Neural cell (in vitro differentiated cells): Measurements from ENCODE around the gene TBC1D2. TPM values are rescaled to one million over a fixed set of nuclear protein-coding genes. Genes with fewer than 3 reads are reported as not detected.

Source experiments
- H2AFZ ChIP-seq: fragments of 200-600, 300-800 bp; sonication (generic), shearing (Covaris generic); 2 replicates; pipeline ENCODE4 v1.6.0; 2014; ENCODE audit warnings: low read depth, mild to moderate bottlenecking, antibody characterized with exemption, low read length, moderate library complexity
- H3F3A ChIP-seq: fragments of 200-600 bp; shearing (Covaris generic); 2 replicates; pipeline ENCODE4 v1.6.1; 2016; ENCODE audit warnings: mild to moderate bottlenecking, moderate library complexity, mixed read lengths, antibody characterized with exemption, low read length; ENCODE audit not compliant: insufficient read depth, poor library complexity, severe bottlenecking
- H3K27ac ChIP-seq: fragments of 200-600, 300-800 bp; sonication (generic), shearing (Covaris generic); 2 replicates; pipeline ENCODE4 v1.5.1; 2014; ENCODE audit warnings: mild to moderate bottlenecking, low read length, moderate library complexity
- H3K27me3 ChIP-seq: fragments of 300-800, 200-600 bp; sonication (generic), shearing (Covaris generic); 2 replicates; pipeline ENCODE4 v1.6.0; 2014; ENCODE audit warnings: mild to moderate bottlenecking, low read depth, low read length, moderate library complexity; ENCODE audit not compliant: insufficient read depth
- H3K36me3 ChIP-seq: fragments of 300-800, 200-600 bp; sonication (generic), shearing (Covaris generic); 2 replicates; pipeline ENCODE4 v1.5.1; 2014; ENCODE audit warnings: mild to moderate bottlenecking, antibody characterized with exemption, low read length, moderate library complexity; ENCODE audit not compliant: insufficient read depth
- H3K4me2 ChIP-seq: fragments of 300-800, 200-600 bp; sonication (generic), shearing (Covaris generic); 2 replicates; pipeline ENCODE4 v1.6.0; 2014; ENCODE audit warnings: mild to moderate bottlenecking, low read length
- H3K4me3 ChIP-seq: fragments of 300-800, 200-600 bp; sonication (generic), shearing (Covaris generic); 2 replicates; pipeline ENCODE4 v1.5.1; 2014; ENCODE audit warnings: mild to moderate bottlenecking, low read length, moderate library complexity
- H3K79me2 ChIP-seq: fragments of 200-600 bp; shearing (Covaris generic); replicated peaks from 2 replicates; pipeline ENCODE4 v1.6.0; 2014; ENCODE audit warnings: mild to moderate bottlenecking, low read length, moderate library complexity; ENCODE audit not compliant: insufficient read depth
- H3K9ac ChIP-seq: fragments of 300-800, 200-600 bp; sonication (generic), shearing (Covaris generic); 2 replicates; pipeline ENCODE4 v1.6.1; 2016; ENCODE audit warnings: mild to moderate bottlenecking, low read length, mixed read lengths
- H3K9me2 ChIP-seq: fragments of 200-600 bp; shearing (Covaris generic); 2 replicates; pipeline ENCODE4 v1.6.1; 2016; ENCODE audit warnings: mild to moderate bottlenecking, low read length, mixed read lengths; ENCODE audit not compliant: insufficient read depth
- H3K9me3 ChIP-seq: fragments of 200-600, 300-800 bp; sonication (generic), shearing (Covaris generic); 2 replicates; pipeline ENCODE4 v1.6.1; 2016; ENCODE audit warnings: mild to moderate bottlenecking, mixed run types, low read length, moderate library complexity, mixed read lengths
- H4K20me1 ChIP-seq: fragments of 200-600 bp; shearing (Covaris generic); 2 replicates; pipeline ENCODE4 v1.6.1; 2016; ENCODE audit warnings: mild to moderate bottlenecking, mixed run types; ENCODE audit not compliant: insufficient read depth
- CTCF ChIP-seq: fragments of 450-650 bp; IDR thresholded peaks from 2 replicates; pipeline ENCODE4 v1.5.1; 2014; ENCODE audit warnings: antibody characterized with exemption, mild to moderate bottlenecking, moderate library complexity; ENCODE audit not compliant: poor library complexity, severe bottlenecking
- EP300 ChIP-seq: fragments of 450-650 bp; conservative IDR thresholded peaks from 2 replicates; pipeline ENCODE4 v1.6.1; 2014; ENCODE audit warnings: antibody characterized with exemption, mild to moderate bottlenecking, moderate library complexity; ENCODE audit not compliant: poor library complexity, severe bottlenecking
- EZH2 ChIP-seq: fragments of 200-600, 300-800 bp; shearing (Covaris generic), sonication (generic); IDR thresholded peaks from 2 replicates; pipeline ENCODE4 v1.6.1; 2014; ENCODE audit warnings: antibody characterized with exemption, low read length, borderline replicate concordance, mild to moderate bottlenecking; ENCODE audit not compliant: insufficient read depth, poor library complexity, severe bottlenecking
- MXI1 ChIP-seq: fragments of 450-650 bp; conservative IDR thresholded peaks from 2 replicates; pipeline ENCODE4 v1.6.1; 2014; ENCODE audit warnings: antibody characterized with exemption, mild to moderate bottlenecking; ENCODE audit not compliant: poor library complexity, severe bottlenecking
- POLR2AphosphoS5 ChIP-seq: IDR thresholded peaks from 2 replicates; pipeline ENCODE4 v1.6.1; 2012
- RAD21 ChIP-seq: fragments of 450-650 bp; conservative IDR thresholded peaks from 2 replicates; pipeline ENCODE4 v1.6.1; 2014; ENCODE audit warnings: antibody characterized with exemption, mild to moderate bottlenecking, moderate library complexity
- REST ChIP-seq: IDR thresholded peaks from 2 replicates; pipeline ENCODE4 v1.6.1; 2012; ENCODE audit warnings: borderline replicate concordance
- SMC3 ChIP-seq: fragments of 450-650 bp; conservative IDR thresholded peaks from 2 replicates; pipeline ENCODE4 v1.6.1; 2014; ENCODE audit warnings: antibody characterized with exemption, mild to moderate bottlenecking, moderate library complexity; ENCODE audit not compliant: poor library complexity
- TAF1 ChIP-seq: IDR thresholded peaks from 2 replicates; pipeline ENCODE4 v1.6.1; 2012; ENCODE audit warnings: low read depth
- polyA plus RNA-seq: library from polyadenylated mRNA; depleted of rRNA; stranded (reverse); fragments of >200 nt; gene quantifications from 2 replicates; pipeline ENCODE4 v1.2.3, GENCODE V29; 2014

The TBC1D2 gene
- polyA plus RNA-seq, 1 donor from 2014 or later: 4.1 TPM

- H3K27ac ChIP-seq: no peak overlapping the region
- H3K27me3 ChIP-seq: no peaks in the 10 kb centered on the region
- no peak overlapping the region for H3K4me2 ChIP-seq
- H3K9me3 ChIP-seq: no peaks in the 10 kb centered on the region
- H4K20me1 ChIP-seq: no peaks in the 10 kb centered on the region
- no peak overlapping the region for H2AFZ ChIP-seq
- no peak overlapping the region for H3K9ac ChIP-seq
- H3F3A ChIP-seq: no peaks in the 10 kb centered on the region
- H3K79me2 ChIP-seq: no peaks in the 10 kb centered on the region
- H3K9me2 ChIP-seq: no peaks in the 10 kb centered on the region
- H3K36me3 ChIP-seq: no peaks in the 10 kb centered on the region
- TF ChIP-seq POLR2AphosphoS5: no peak
- no peak overlapping the region for H3K4me3 ChIP-seq
These were observed 7.6 kb upstream of the TBC1D2 start for GRCh38 chr9:98263080-98263479.

GRCh38 chr9:98262056-98262455 lies 6.6 kb upstream of the TBC1D2 start:
- no peak overlapping the region for H2AFZ ChIP-seq
- H3K9me3 ChIP-seq: no peaks in the 10 kb centered on the region
- no peak overlapping the region for H3K4me2 ChIP-seq

More at GRCh38 chr9:98262056-98262455, 6.6 kb upstream of the TBC1D2 start:
- TF ChIP-seq MXI1: no peak
- no peak for TF ChIP-seq POLR2AphosphoS5
- TF ChIP-seq EP300: no peak
- TF ChIP-seq SMC3: no peak
- no peak for TF ChIP-seq TAF1
- TF ChIP-seq EZH2: no peak
- TF ChIP-seq REST: no peak
- no peak for TF ChIP-seq CTCF
- no peak for TF ChIP-seq RAD21
- Histone ChIP-seq H4K20me1 (no peaks in the 10 kb centered on the region), H3F3A (no peaks in the 10 kb centered on the region), H3K9me2 (no peaks in the 10 kb centered on the region), H3K9ac (no peak overlapping the region), H3K79me2 (no peaks in the 10 kb centered on the region), H3K27ac (no peak overlapping the region), H3K4me3 (no peak overlapping the region), H3K36me3 (no peaks in the 10 kb centered on the region), H3K27me3 (no peaks in the 10 kb centered on the region)
